BLaER1 treated with 17β-estradiol and CSF1 and Interleukin-3, amounts not matched to agents 10 nM and 100 nM (cell line): ENCODE measurements around the gene DEPDC5.
A peak's percentile ranks its signal among the peaks of the same experiment; 100 is the strongest.

ENCODE experiments used
- H3K27ac ChIP-seq, 11 experiments: shearing (Covaris generic); formaldehyde crosslinking; 2 replicates each; pipeline ENCODE4 v1.8.1; 2022
- H3K27me3 ChIP-seq, 11 experiments: shearing (Covaris generic); formaldehyde crosslinking; 2 replicates each; pipeline ENCODE4 v1.8.1; 2022
- H3K36me3 ChIP-seq, 11 experiments: shearing (Covaris generic); formaldehyde crosslinking; 2 replicates each; pipeline ENCODE4 v1.8.1; 2022
- H3K4me1 ChIP-seq, 10 experiments: shearing (Covaris generic); formaldehyde crosslinking; 2 replicates each; pipeline ENCODE4 v1.8.1; 2022
- H3K4me2 ChIP-seq, 11 experiments: shearing (Covaris generic); formaldehyde crosslinking; 2 replicates each; pipeline ENCODE4 v1.8.1; 2022
- H3K4me3 ChIP-seq, 10 experiments: shearing (Covaris generic); formaldehyde crosslinking; 2 replicates each; pipeline ENCODE4 v1.8.1; 2022
- H3K9ac ChIP-seq, 11 experiments: shearing (Covaris generic); formaldehyde crosslinking; 2 replicates each; pipeline ENCODE4 v1.8.1; 2022
- H3K9me3 ChIP-seq, 11 experiments: shearing (Covaris generic); formaldehyde crosslinking; replicated peaks in 1 of 11; 2 replicates each; pipeline ENCODE4 v1.8.1; 2022
- H4K20me1 ChIP-seq, 11 experiments: shearing (Covaris generic); formaldehyde crosslinking; 2 replicates each; pipeline ENCODE4 v1.8.1; 2022
- Cebpa-rat ChIP-seq, 11 experiments: shearing (Covaris generic); IDR thresholded peaks; 2 replicates each; pipeline ENCODE4 v1.8.1; 2022

The DEPDC5 gene

GRCh38 chr22:31861226-31861840, 107.5 kb downstream of the DEPDC5 start:
- no peaks in the 10 kb centered on the region for H3K27me3 ChIP-seq
- TF ChIP-seq Cebpa-rat (IDR thresholded peaks at IDR 0.05): no peak

GRCh38 chr22:31866918-31867317, 113.1 kb downstream of the DEPDC5 start:
- TF ChIP-seq Cebpa-rat (IDR thresholded peaks at IDR 0.05): no peak
- peaks cover 62 to 95% (median 88%) of the 10 kb centered on the region in 11 experiments for H3K36me3 ChIP-seq

More at GRCh38 chr22:31861226-31861840, 107.5 kb downstream of the DEPDC5 start:
- Histone ChIP-seq H3K4me3 (no peak overlapping the region), H3K27ac (no peak overlapping the region), H3K4me1 (no peaks in the 10 kb centered on the region), H4K20me1 (0 out of 22 replicates have a peak, but pooled peaks cover 0 to 12% (median 0%) of the 10 kb centered on the region in 11 experiments), H3K9me3 (no peaks in the 10 kb centered on the region), H3K4me2 (no peak overlapping the region), H3K36me3 (peaks cover 69 to 95% (median 83%) of the 10 kb centered on the region in 11 experiments), H3K9ac (no peak overlapping the region)

GRCh38 chr22:31867386-31868153, 113.8 kb downstream of the DEPDC5 start:
- peaks cover 0 to 14% (median 0%) of the 10 kb centered on the region in 10 experiments; a peak in 6 of 20 replicates for H3K4me1 ChIP-seq
- H3K27me3 ChIP-seq: no peaks in the 10 kb centered on the region
- H3K27ac ChIP-seq: no peak overlapping the region
- H3K4me3 ChIP-seq: no peak overlapping the region
- no peak overlapping the region for H3K9ac ChIP-seq
- H3K36me3 ChIP-seq: peaks cover 64 to 97% (median 89%) of the 10 kb centered on the region in 11 experiments
- peaks cover 0 to 23% (median 0%) of the 10 kb centered on the region in 11 experiments; a peak in 4 of 22 replicates for H4K20me1 ChIP-seq
- H3K9me3 ChIP-seq: no peaks in the 10 kb centered on the region
- H3K4me2 ChIP-seq: no peak overlapping the region
- TF ChIP-seq Cebpa-rat (IDR thresholded peaks at IDR 0.05): no peak

More at GRCh38 chr22:31866918-31867317, 113.1 kb downstream of the DEPDC5 start:
- Histone ChIP-seq H4K20me1 (peaks cover 0 to 23% (median 0%) of the 10 kb centered on the region in 11 experiments; a peak in 4 of 22 replicates), H3K27ac (no peak overlapping the region), H3K4me3 (no peak overlapping the region), H3K27me3 (no peaks in the 10 kb centered on the region), H3K9ac (no peak overlapping the region), H3K9me3 (no peaks in the 10 kb centered on the region), H3K4me2 (no peak overlapping the region), H3K4me1 (peaks cover 0 to 14% (median 0%) of the 10 kb centered on the region in 10 experiments; a peak in 6 of 20 replicates)

GRCh38 chr22:31869739-31870138, 115.9 kb downstream of the DEPDC5 start:
- no peak overlapping the region for H3K9ac ChIP-seq
- no peak overlapping the region for H3K4me3 ChIP-seq
- no peak overlapping the region for H3K4me2 ChIP-seq
- no peak overlapping the region for H3K27ac ChIP-seq
- no peaks in the 10 kb centered on the region for H3K9me3 ChIP-seq
- no peak for TF ChIP-seq Cebpa-rat (IDR thresholded peaks at IDR 0.05)
- peaks cover 0 to 23% (median 0%) of the 10 kb centered on the region in 11 experiments; a peak in 5 of 22 replicates for H4K20me1 ChIP-seq
- peaks cover 77 to 100% (median 97%) of the 10 kb centered on the region in 11 experiments for H3K36me3 ChIP-seq
- H3K4me1 ChIP-seq: peaks cover 0 to 14% (median 0%) of the 10 kb centered on the region in 10 experiments; a peak in 6 of 20 replicates
- H3K27me3 ChIP-seq: no peaks in the 10 kb centered on the region

- peaks cover 74 to 97% (median 91%) of the 10 kb centered on the region in 11 experiments for H3K36me3 ChIP-seq
- H3K4me3 ChIP-seq: no peak overlapping the region
- TF ChIP-seq Cebpa-rat (IDR thresholded peaks at IDR 0.05): no peak
- H3K9me3 ChIP-seq: no peaks in the 10 kb centered on the region
- no peaks in the 10 kb centered on the region for H3K27me3 ChIP-seq
- peaks cover 5 to 20% (median 7%) of the 10 kb centered on the region in 10 experiments for H3K4me1 ChIP-seq
- no peak overlapping the region for H3K9ac ChIP-seq
- H3K4me2 ChIP-seq: no peak overlapping the region; a peak in 1 of 22 replicates
- peaks cover 0 to 12% (median 0%) of the 10 kb centered on the region in 11 experiments; a peak in 5 of 22 replicates for H4K20me1 ChIP-seq
- no peak overlapping the region for H3K27ac ChIP-seq
Observed at GRCh38 chr22:31870890-31871289, 117.1 kb downstream of the DEPDC5 start.

- peak overlapping the region in 1 of 11 experiments; percentile 30; a peak in 1 of 22 replicates for H3K4me2 ChIP-seq
- H3K27me3 ChIP-seq: no peaks in the 10 kb centered on the region
- no peak overlapping the region for H3K27ac ChIP-seq
- H3K4me1 ChIP-seq: peaks cover 11 to 26% (median 13%) of the 10 kb centered on the region in 10 experiments
- no peak overlapping the region for H3K4me3 ChIP-seq
- no peak for TF ChIP-seq Cebpa-rat (IDR thresholded peaks at IDR 0.05)
- no peaks in the 10 kb centered on the region for H3K9me3 ChIP-seq
- H3K36me3 ChIP-seq: peaks cover 71 to 97% (median 86%) of the 10 kb centered on the region in 11 experiments
- no peak overlapping the region for H3K9ac ChIP-seq
- H4K20me1 ChIP-seq: peaks cover 0 to 12% (median 0%) of the 10 kb centered on the region in 11 experiments; a peak in 5 of 22 replicates
Observed at GRCh38 chr22:31871480-31871879, 117.7 kb downstream of the DEPDC5 start.

- peaks cover 69 to 97% (median 86%) of the 10 kb centered on the region in 11 experiments for H3K36me3 ChIP-seq
- no peak for TF ChIP-seq Cebpa-rat (IDR thresholded peaks at IDR 0.05)
- peaks cover 18 to 29% (median 19%) of the 10 kb centered on the region in 10 experiments for H3K4me1 ChIP-seq
- H3K4me3 ChIP-seq: no peak overlapping the region
- H3K27me3 ChIP-seq: no peaks in the 10 kb centered on the region
- no peaks in the 10 kb centered on the region for H3K9me3 ChIP-seq
- no peak overlapping the region for H3K4me2 ChIP-seq
- H3K27ac ChIP-seq: no peak overlapping the region
- peaks cover 0 to 12% (median 0%) of the 10 kb centered on the region in 11 experiments; a peak in 5 of 22 replicates for H4K20me1 ChIP-seq
- H3K9ac ChIP-seq: no peak overlapping the region
Observed at GRCh38 chr22:31872209-31872608, 118.4 kb downstream of the DEPDC5 start.

GRCh38 chr22:31874821-31875220, 121.0 kb downstream of the DEPDC5 start:
- H3K4me2 ChIP-seq: no peak overlapping the region
- H3K9me3 ChIP-seq: no peaks in the 10 kb centered on the region
- no peak overlapping the region for H3K27ac ChIP-seq
- peaks cover 0 to 12% (median 0%) of the 10 kb centered on the region in 11 experiments; a peak in 5 of 22 replicates for H4K20me1 ChIP-seq
- H3K36me3 ChIP-seq: peaks cover 65 to 97% (median 81%) of the 10 kb centered on the region in 11 experiments
- H3K9ac ChIP-seq: no peak overlapping the region
- peaks cover 18 to 29% (median 20%) of the 10 kb centered on the region in 10 experiments for H3K4me1 ChIP-seq
- no peak for TF ChIP-seq Cebpa-rat (IDR thresholded peaks at IDR 0.05)
- no peak overlapping the region for H3K4me3 ChIP-seq
- H3K27me3 ChIP-seq: no peaks in the 10 kb centered on the region
